ENCODE data around the gene NKD1. TPM values are rescaled to one million over a fixed set of nuclear protein-coding genes. Genes with fewer than 3 reads are reported as not detected.

Gene NKD1
- polyA plus RNA-seq, 1 experiment: not detected

DNA sequence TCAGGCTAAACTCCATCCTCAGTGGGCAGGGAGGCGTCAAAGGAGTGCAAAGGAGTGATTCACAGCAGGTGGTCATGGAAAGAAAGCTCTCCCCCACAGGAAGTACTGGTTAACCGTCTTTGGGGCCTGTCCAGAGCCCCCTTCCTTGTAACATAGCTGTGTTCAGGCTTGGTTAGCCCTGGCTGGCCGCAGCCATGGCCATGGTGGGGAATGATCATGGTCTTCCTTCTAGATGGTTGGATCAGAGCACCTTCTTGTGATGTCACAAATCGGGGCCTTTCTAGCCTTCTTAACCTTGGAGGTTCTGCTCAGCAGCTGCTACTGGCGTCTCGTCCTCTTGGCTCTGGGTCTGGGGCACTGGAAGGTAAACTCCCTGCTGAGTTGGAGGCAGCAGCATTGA lies 15.8 kb downstream of the NKD1 start:
- Histone ChIP-seq H3K27me3 (ENCODE audit: control insufficient read depth, insufficient read depth, low read length) (peaks cover 10% of the 10 kb centered on the region), H3K4me3 (ENCODE audit: low read depth, low read length) (no peak overlapping the region), H3K27ac (ENCODE audit: low read depth, low read length) (no peak overlapping the region), H3K9me3 (ENCODE audit: control insufficient read depth, insufficient read depth, low read length) (no peaks in the 10 kb centered on the region)
- no peak for DNase-seq (ENCODE audit: low read depth, low spot score)
- TF ChIP-seq CTCF (IDR thresholded peaks at IDR 0.05; ENCODE audit: low read depth, low read length): no peak
- POLR2A ChIA-PET: no interaction called here
- CTCF ChIA-PET: no interaction called here

- no peak for DNase-seq (ENCODE audit: low read depth, low spot score)
- CTCF ChIA-PET: no interaction called here
- H3K9me3 ChIP-seq (ENCODE audit: control insufficient read depth, insufficient read depth, low read length): no peaks in the 10 kb centered on the region
- H3K27ac ChIP-seq (ENCODE audit: low read depth, low read length): no peak overlapping the region
- TF ChIP-seq CTCF (IDR thresholded peaks at IDR 0.05; ENCODE audit: low read depth, low read length): no peak
- POLR2A ChIA-PET: no interaction called here
- peaks cover 10% of the 10 kb centered on the region for H3K27me3 ChIP-seq (ENCODE audit: control insufficient read depth, insufficient read depth, low read length)
- no peak overlapping the region for H3K4me3 ChIP-seq (ENCODE audit: low read depth, low read length)
Observed at GRCh38 chr16:50565428-50565827, 17.2 kb downstream of the NKD1 start.

DNA sequence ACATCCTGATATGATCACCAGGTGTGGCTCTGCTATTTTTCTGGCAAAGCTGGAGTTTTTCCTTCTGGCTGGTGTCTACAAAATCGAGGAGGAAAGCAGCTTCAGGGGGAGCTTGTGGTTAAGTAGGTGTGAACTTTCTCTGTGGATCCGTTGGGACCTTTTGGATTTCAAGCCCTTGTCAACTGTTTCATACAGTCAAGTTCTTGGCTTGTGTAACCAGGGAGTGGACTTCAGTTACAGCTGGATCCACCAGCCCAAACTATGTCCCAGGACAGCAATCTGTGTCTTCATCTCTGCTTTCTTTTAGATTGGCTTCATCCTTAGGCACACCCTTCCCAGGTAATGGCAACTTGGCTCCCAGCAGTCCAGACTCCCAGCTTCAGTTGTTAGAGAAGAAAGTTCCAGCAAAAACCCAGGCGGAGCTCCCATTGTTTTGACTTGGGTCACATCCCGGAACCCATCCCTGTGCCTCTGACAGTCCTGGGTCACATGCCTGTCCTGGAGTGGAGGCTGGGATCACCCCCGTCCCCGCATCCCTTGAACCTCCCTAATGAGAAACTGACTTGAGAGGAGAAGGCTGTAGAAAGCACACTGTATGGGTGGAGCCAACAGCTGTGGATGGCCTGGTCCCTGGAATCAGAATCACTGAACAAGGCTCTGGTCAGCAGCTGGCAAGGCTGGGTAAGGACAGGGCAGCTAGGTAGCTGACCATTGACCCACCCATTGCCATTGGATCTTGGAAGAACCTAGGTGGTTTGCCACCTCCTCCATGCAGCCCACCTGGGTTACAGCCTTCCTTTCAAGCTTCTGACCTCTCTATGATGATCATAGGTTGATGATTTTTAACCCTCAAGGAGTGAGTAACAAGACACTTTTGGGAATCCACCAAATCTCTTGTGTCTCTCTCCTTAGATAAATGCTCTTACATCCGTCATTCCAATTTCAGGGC lies 18.1 kb downstream of the NKD1 start:
- DNase-seq (ENCODE audit: low read depth, low spot score): no peak
- peaks cover 10% of the 10 kb centered on the region for H3K27me3 ChIP-seq (ENCODE audit: control insufficient read depth, insufficient read depth, low read length)
- TF ChIP-seq CTCF (IDR thresholded peaks at IDR 0.05; ENCODE audit: low read depth, low read length): no peak
- ChIA-PET CTCF (interaction anchor here (0.7 kb wide), 1 partner anchor 115 kb away, joined by 3 read pairs; no protein-coding TSS in a partner anchor), POLR2A (no interaction called here)
- no peak overlapping the region for H3K27ac ChIP-seq (ENCODE audit: low read depth, low read length)
- H3K9me3 ChIP-seq (ENCODE audit: control insufficient read depth, insufficient read depth, low read length): no peaks in the 10 kb centered on the region
- no peak overlapping the region for H3K4me3 ChIP-seq (ENCODE audit: low read depth, low read length)

- no peak for DNase-seq (ENCODE audit: low read depth, low spot score)
- Histone ChIP-seq H3K4me3 (ENCODE audit: low read depth, low read length) (no peak overlapping the region), H3K27ac (ENCODE audit: low read depth, low read length) (no peak overlapping the region), H3K9me3 (ENCODE audit: control insufficient read depth, insufficient read depth, low read length) (no peaks in the 10 kb centered on the region), H3K27me3 (ENCODE audit: control insufficient read depth, insufficient read depth, low read length) (peaks cover 10% of the 10 kb centered on the region)
- no peak for TF ChIP-seq CTCF (IDR thresholded peaks at IDR 0.05; ENCODE audit: low read depth, low read length)
- ChIA-PET POLR2A (no interaction called here), CTCF (interaction anchor here (0.9 kb wide), 1 partner anchor 98 kb away, joined by 3 read pairs; no protein-coding TSS in a partner anchor)
Observed at GRCh38 chr16:50567651-50568050, 19.5 kb downstream of the NKD1 start.

DNA sequence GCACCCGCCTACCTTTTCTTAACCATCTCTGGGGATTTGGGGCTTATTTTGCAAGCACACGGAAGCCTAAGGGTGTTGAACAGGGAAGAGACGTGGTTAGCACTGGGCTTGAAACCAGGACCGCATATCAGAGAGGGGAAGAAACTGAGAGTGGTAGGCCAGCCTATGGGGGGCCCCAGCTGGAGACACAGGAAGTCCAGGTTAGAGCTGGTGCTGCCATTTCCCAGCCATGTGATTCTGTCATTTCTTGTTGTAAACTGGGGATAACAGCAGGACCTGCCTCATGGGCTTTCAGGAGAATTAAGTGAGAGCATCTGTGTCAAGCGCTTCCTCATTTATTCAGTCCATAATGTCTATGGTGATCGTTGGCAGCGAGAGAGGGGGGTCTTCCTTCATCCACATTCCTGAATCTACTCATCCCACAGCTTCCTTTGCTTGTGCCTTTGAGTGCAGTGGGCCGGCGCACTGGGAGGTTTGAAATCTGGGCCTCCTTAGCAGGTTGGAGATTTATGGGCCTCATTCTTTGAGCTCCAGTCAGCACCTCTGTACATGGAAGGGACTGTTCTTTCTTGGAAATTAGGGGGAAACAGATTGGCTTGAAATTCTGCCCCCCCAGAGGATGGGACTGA lies 20.1 kb downstream of the NKD1 start:
- ChIA-PET CTCF (interaction anchor here (0.9 kb wide), 1 partner anchor 238 kb away, joined by 3 read pairs; no protein-coding TSS in a partner anchor), POLR2A (no interaction called here)
- Histone ChIP-seq H3K4me3 (ENCODE audit: low read depth, low read length) (no peak overlapping the region), H3K9me3 (ENCODE audit: control insufficient read depth, insufficient read depth, low read length) (no peaks in the 10 kb centered on the region), H3K27ac (ENCODE audit: low read depth, low read length) (no peak overlapping the region), H3K27me3 (ENCODE audit: control insufficient read depth, insufficient read depth, low read length) (peaks cover 10% of the 10 kb centered on the region)
- no peak for TF ChIP-seq CTCF (IDR thresholded peaks at IDR 0.05; ENCODE audit: low read depth, low read length)
- DNase-seq (ENCODE audit: low read depth, low spot score): no peak
